CD8-positive, alpha-beta memory T cell (primary cell): ENCODE measurements around the gene CEP104. TPM values are rescaled to one million over a fixed set of nuclear protein-coding genes. Genes with fewer than 3 reads are reported as not detected.
A peak's percentile ranks its signal among the peaks of the same experiment; 100 is the strongest.

ENCODE experiments used
- CTCF ChIA-PET: fragments of 350-600 bp; sonication (Branson Sonifier 250); formaldehyde crosslinking; loops from one replicate; lab custom pipeline; 2021; ENCODE audit warnings: antibody characterized with exemption; lab: Charles Lee
- POLR2A ChIA-PET: fragments of 350-600 bp; sonication (Branson Sonifier 250); formaldehyde crosslinking; loops from one replicate; lab custom pipeline; 2021; ENCODE audit warnings: antibody characterized with exemption; lab: Charles Lee
- DNase-seq, 5 donors: peaks; one replicate each; pipeline versions ENCODE4 v3.0.0 to v3.0.0-alpha.2; 2020 to 2022; ENCODE audit warnings: mixed read lengths in 1 of 5
- H3K27ac ChIP-seq: one replicate; pipeline ENCODE4 v1.7.0; 2013; ENCODE audit warnings: low read depth, mild to moderate bottlenecking, low read length, moderate library complexity
- H3K27me3 ChIP-seq: 2 replicates; pipeline ENCODE4 v1.7.0; 2013; ENCODE audit warnings: low read length, mild to moderate bottlenecking; ENCODE audit not compliant: insufficient read depth, poor library complexity, severe bottlenecking
- H3K36me3 ChIP-seq: 2 replicates; pipeline ENCODE4 v1.7.0; 2013; ENCODE audit warnings: mild to moderate bottlenecking, low read length, moderate library complexity; ENCODE audit not compliant: insufficient read depth
- H3K4me1 ChIP-seq: 2 replicates; pipeline ENCODE4 v1.7.0; 2013; ENCODE audit warnings: mild to moderate bottlenecking, low read length, moderate library complexity; ENCODE audit not compliant: insufficient read depth
- H3K4me3 ChIP-seq: 2 replicates; pipeline ENCODE4 v1.7.0; 2013; ENCODE audit warnings: mild to moderate bottlenecking, low read length
- H3K9me3 ChIP-seq: 2 replicates; pipeline ENCODE4 v1.7.0; 2013; ENCODE audit warnings: mild to moderate bottlenecking, low read length
- H3K27ac Mint-ChIP-seq, 8 donors: one replicate each; pipeline ENCODE4 v1.8.0; 2020 to 2021; ENCODE audit warnings: mixed read lengths in 8 of 8, mild to moderate bottlenecking in 6 of 8, inconsistent platforms in 3 of 8, moderate library complexity in 3 of 8
- H3K27me3 Mint-ChIP-seq, 2 donors: one replicate each; pipeline ENCODE4 v1.8.0; 2020 to 2021; ENCODE audit warnings: mixed read lengths in 2 of 2, mild to moderate bottlenecking in 1 of 2, moderate library complexity in 1 of 2
- H3K36me3 Mint-ChIP-seq, 3 donors: one replicate each; pipeline ENCODE4 v1.8.0; 2020 to 2021; ENCODE audit warnings: mixed read lengths in 3 of 3, inconsistent platforms in 1 of 3, mild to moderate bottlenecking in 1 of 3
- H3K4me1 Mint-ChIP-seq, 3 donors: one replicate each; pipeline ENCODE4 v1.8.0; 2020 to 2021; ENCODE audit warnings: mixed read lengths in 3 of 3, inconsistent platforms in 1 of 3, mild to moderate bottlenecking in 1 of 3
- H3K4me3 Mint-ChIP-seq, 7 donors: one replicate each; pipeline ENCODE4 v1.8.0; 2020 to 2021; ENCODE audit warnings: mixed read lengths in 7 of 7, mild to moderate bottlenecking in 6 of 7, moderate library complexity in 4 of 7, inconsistent platforms in 2 of 7
- H3K9me3 Mint-ChIP-seq, 5 donors: one replicate each; pipeline ENCODE4 v1.8.0; 2020 to 2022; ENCODE audit warnings: mixed read lengths in 5 of 5, mild to moderate bottlenecking in 3 of 5, moderate library complexity in 2 of 5, inconsistent platforms in 1 of 5
- polyA plus RNA-seq: library from polyadenylated mRNA; unstranded; fragments of 300-500 nt; fragmentation: Illumina TruSeq; gene quantifications from one replicate; pipeline ENCODE4 v1.2.3, GENCODE V29; 2021
- total RNA-seq, 2 experiments: library from RNA; stranded (reverse); gene quantifications; one replicate each; pipeline ENCODE4 v1.2.3, GENCODE V29; 2021

CEP104 gene
- total and polyA plus RNA-seq, 3 experiments from 2014 or later, result 29.4 to 47.0 (median 45.0) TPM

- Histone ChIP-seq H3K36me3 (peaks cover 21% of the 10 kb centered on the region), H3K27me3 (no peaks in the 10 kb centered on the region), H3K4me3 (no peak overlapping the region), H3K27ac (no peak overlapping the region), H3K9me3 (no peaks in the 10 kb centered on the region), H3K4me1 (no peaks in the 10 kb centered on the region)
- H3K27ac Mint-ChIP-seq, result no peak overlapping the region
- POLR2A ChIA-PET, result no interaction called here
- CTCF ChIA-PET, result no interaction called here
- no peak overlapping the region for H3K4me3 Mint-ChIP-seq
- H3K36me3 Mint-ChIP-seq, result peaks cover 0 to 83% (median 24%) of the 10 kb centered on the region in 3 donors
- H3K4me1 Mint-ChIP-seq, result no peaks in the 10 kb centered on the region
- no peak for DNase-seq
- H3K9me3 Mint-ChIP-seq, result no peaks in the 10 kb centered on the region
- H3K27me3 Mint-ChIP-seq, result no peaks in the 10 kb centered on the region
Measured at GRCh38 chr1:3821447-3821846, 35.6 kb downstream of the CEP104 start.

- POLR2A ChIA-PET, result no interaction called here
- no peaks in the 10 kb centered on the region for H3K9me3 Mint-ChIP-seq
- CTCF ChIA-PET, result no interaction called here
Measured at GRCh38 chr1:3821004-3821403, 36.0 kb downstream of the CEP104 start.

GRCh38 chr1:3820316-3820715 is 36.7 kb downstream of the CEP104 start:
- H3K27ac ChIP-seq, result no peak overlapping the region
- no peaks in the 10 kb centered on the region for H3K27me3 ChIP-seq
- Mint-ChIP-seq H3K4me1 (no peaks in the 10 kb centered on the region), H3K36me3 (peaks cover 0 to 82% (median 21%) of the 10 kb centered on the region in 3 donors), H3K27me3 (no peaks in the 10 kb centered on the region), H3K9me3 (no peaks in the 10 kb centered on the region), H3K27ac (no peak overlapping the region), H3K4me3 (no peak overlapping the region)
- DNase-seq, result no peak
- H3K4me1 ChIP-seq, result no peaks in the 10 kb centered on the region
- ChIA-PET CTCF (no interaction called here), POLR2A (no interaction called here)
- H3K36me3 ChIP-seq, result peaks cover 14% of the 10 kb centered on the region
- no peaks in the 10 kb centered on the region for H3K9me3 ChIP-seq
- H3K4me3 ChIP-seq, result no peak overlapping the region

More at GRCh38 chr1:3821004-3821403, 36.0 kb downstream of the CEP104 start:
- Histone ChIP-seq H3K27me3 (no peaks in the 10 kb centered on the region), H3K4me3 (no peak overlapping the region), H3K27ac (no peak overlapping the region), H3K9me3 (no peaks in the 10 kb centered on the region), H3K36me3 (peaks cover 19% of the 10 kb centered on the region), H3K4me1 (no peaks in the 10 kb centered on the region)
- DNase-seq, result no peak
- Mint-ChIP-seq H3K27me3 (no peaks in the 10 kb centered on the region), H3K4me3 (no peak overlapping the region), H3K36me3 (peaks cover 0 to 83% (median 24%) of the 10 kb centered on the region in 3 donors), H3K27ac (no peak overlapping the region), H3K4me1 (no peaks in the 10 kb centered on the region)

GRCh38 chr1:3819771-3820200 is 37.2 kb downstream of the CEP104 start:
- no peak for DNase-seq
- Histone ChIP-seq H3K27me3 (no peaks in the 10 kb centered on the region), H3K9me3 (no peaks in the 10 kb centered on the region), H3K4me1 (no peaks in the 10 kb centered on the region), H3K27ac (no peak overlapping the region), H3K4me3 (no peak overlapping the region), H3K36me3 (peaks cover 14% of the 10 kb centered on the region)
- H3K4me1 Mint-ChIP-seq, result no peaks in the 10 kb centered on the region
- ChIA-PET POLR2A (no interaction called here), CTCF (no interaction called here)
- peaks cover 0 to 1% of the 10 kb centered on the region in 2 donors for H3K27me3 Mint-ChIP-seq
- H3K9me3 Mint-ChIP-seq, result no peaks in the 10 kb centered on the region
- no peak overlapping the region for H3K4me3 Mint-ChIP-seq
- H3K36me3 Mint-ChIP-seq, result peaks cover 0 to 84% (median 23%) of the 10 kb centered on the region in 3 donors
- no peak overlapping the region for H3K27ac Mint-ChIP-seq

GRCh38 chr1:3817821-3818597 is 39.0 kb downstream of the CEP104 start:
- Mint-ChIP-seq H3K9me3 (no peaks in the 10 kb centered on the region), H3K4me3 (no peak overlapping the region), H3K27me3 (peaks cover 0 to 1% of the 10 kb centered on the region in 2 donors), H3K27ac (peak overlapping the region in 1 of 8 donors; percentile 73), H3K4me1 (no peaks in the 10 kb centered on the region), H3K36me3 (peaks cover 0 to 81% (median 17%) of the 10 kb centered on the region in 3 donors)
- Histone ChIP-seq H3K36me3 (peaks cover 13% of the 10 kb centered on the region), H3K4me1 (no peaks in the 10 kb centered on the region), H3K27ac (no peak overlapping the region), H3K4me3 (no peak overlapping the region), H3K27me3 (no peaks in the 10 kb centered on the region), H3K9me3 (no peaks in the 10 kb centered on the region)
- POLR2A ChIA-PET, result no interaction called here
- CTCF ChIA-PET, result no interaction called here
- DNase-seq, result no peak

- Mint-ChIP-seq H3K9me3 (no peaks in the 10 kb centered on the region), H3K4me3 (no peak overlapping the region), H3K27me3 (peaks cover 0 to 1% of the 10 kb centered on the region in 2 donors), H3K4me1 (no peaks in the 10 kb centered on the region), H3K27ac (no peak overlapping the region), H3K36me3 (peaks cover 0 to 73% (median 18%) of the 10 kb centered on the region in 3 donors)
- POLR2A ChIA-PET, result no interaction called here
- DNase-seq, result no peak
- Histone ChIP-seq H3K4me3 (no peak overlapping the region), H3K4me1 (no peaks in the 10 kb centered on the region), H3K36me3 (peaks cover 9% of the 10 kb centered on the region), H3K27ac (no peak overlapping the region), H3K9me3 (no peaks in the 10 kb centered on the region), H3K27me3 (no peaks in the 10 kb centered on the region)
- CTCF ChIA-PET, result no interaction called here
Measured at GRCh38 chr1:3817138-3817740, 39.8 kb downstream of the CEP104 start.

- Mint-ChIP-seq H3K4me1 (peaks cover 0 to under 1% (median 0%) of the 10 kb centered on the region in 3 donors), H3K9me3 (no peaks in the 10 kb centered on the region), H3K27me3 (peaks cover 0 to 1% of the 10 kb centered on the region in 2 donors), H3K36me3 (peaks cover 0 to 66% (median 16%) of the 10 kb centered on the region in 3 donors), H3K4me3 (no peak overlapping the region), H3K27ac (no peak overlapping the region)
- no peaks in the 10 kb centered on the region for H3K9me3 ChIP-seq
- no peaks in the 10 kb centered on the region for H3K27me3 ChIP-seq
- H3K36me3 ChIP-seq, result peaks cover 9% of the 10 kb centered on the region
- DNase-seq, result no peak
- no peak overlapping the region for H3K4me3 ChIP-seq
- ChIA-PET CTCF (no interaction called here), POLR2A (no interaction called here)
- no peaks in the 10 kb centered on the region for H3K4me1 ChIP-seq
- H3K27ac ChIP-seq, result no peak overlapping the region
Measured at GRCh38 chr1:3816331-3817137, 40.5 kb downstream of the CEP104 start.
